ENCODE results near the gene AIM2. TPM values are rescaled to one million over a fixed set of nuclear protein-coding genes. Genes with fewer than 3 reads are reported as not detected.
"Not testable (repeated sequence)": the region's sequence is repeated elsewhere in the genome, so short reads cannot be mapped to it uniquely, and the experiment has no call there.

AIM2 gene, protein sequence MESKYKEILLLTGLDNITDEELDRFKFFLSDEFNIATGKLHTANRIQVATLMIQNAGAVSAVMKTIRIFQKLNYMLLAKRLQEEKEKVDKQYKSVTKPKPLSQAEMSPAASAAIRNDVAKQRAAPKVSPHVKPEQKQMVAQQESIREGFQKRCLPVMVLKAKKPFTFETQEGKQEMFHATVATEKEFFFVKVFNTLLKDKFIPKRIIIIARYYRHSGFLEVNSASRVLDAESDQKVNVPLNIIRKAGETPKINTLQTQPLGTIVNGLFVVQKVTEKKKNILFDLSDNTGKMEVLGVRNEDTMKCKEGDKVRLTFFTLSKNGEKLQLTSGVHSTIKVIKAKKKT
- 0.29 TPM in 1 of 2 replicates, not detected in the other for total RNA-seq

GRCh38 chr1:159076438-159077119, at the start of gene AIM2:
TSS of gene AIM2 (minus strand) at chr1:159076766. CDS start at chr1:159073499, 3,267 bp downstream.
- no peak within 1 kb of the TSS for H3K4me3 ChIP-seq (ENCODE audit: low read depth, low read length)
- no peak for DNase-seq (ENCODE audit: low read depth)
- TF ChIP-seq, protein P1, sequence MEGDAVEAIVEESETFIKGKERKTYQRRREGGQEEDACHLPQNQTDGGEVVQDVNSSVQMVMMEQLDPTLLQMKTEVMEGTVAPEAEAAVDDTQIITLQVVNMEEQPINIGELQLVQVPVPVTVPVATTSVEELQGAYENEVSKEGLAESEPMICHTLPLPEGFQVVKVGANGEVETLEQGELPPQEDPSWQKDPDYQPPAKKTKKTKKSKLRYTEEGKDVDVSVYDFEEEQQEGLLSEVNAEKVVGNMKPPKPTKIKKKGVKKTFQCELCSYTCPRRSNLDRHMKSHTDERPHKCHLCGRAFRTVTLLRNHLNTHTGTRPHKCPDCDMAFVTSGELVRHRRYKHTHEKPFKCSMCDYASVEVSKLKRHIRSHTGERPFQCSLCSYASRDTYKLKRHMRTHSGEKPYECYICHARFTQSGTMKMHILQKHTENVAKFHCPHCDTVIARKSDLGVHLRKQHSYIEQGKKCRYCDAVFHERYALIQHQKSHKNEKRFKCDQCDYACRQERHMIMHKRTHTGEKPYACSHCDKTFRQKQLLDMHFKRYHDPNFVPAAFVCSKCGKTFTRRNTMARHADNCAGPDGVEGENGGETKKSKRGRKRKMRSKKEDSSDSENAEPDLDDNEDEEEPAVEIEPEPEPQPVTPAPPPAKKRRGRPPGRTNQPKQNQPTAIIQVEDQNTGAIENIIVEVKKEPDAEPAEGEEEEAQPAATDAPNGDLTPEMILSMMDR (conservative IDR thresholded peaks at IDR 0.05; ENCODE audit: low read depth, low read length): no peak

DNA sequence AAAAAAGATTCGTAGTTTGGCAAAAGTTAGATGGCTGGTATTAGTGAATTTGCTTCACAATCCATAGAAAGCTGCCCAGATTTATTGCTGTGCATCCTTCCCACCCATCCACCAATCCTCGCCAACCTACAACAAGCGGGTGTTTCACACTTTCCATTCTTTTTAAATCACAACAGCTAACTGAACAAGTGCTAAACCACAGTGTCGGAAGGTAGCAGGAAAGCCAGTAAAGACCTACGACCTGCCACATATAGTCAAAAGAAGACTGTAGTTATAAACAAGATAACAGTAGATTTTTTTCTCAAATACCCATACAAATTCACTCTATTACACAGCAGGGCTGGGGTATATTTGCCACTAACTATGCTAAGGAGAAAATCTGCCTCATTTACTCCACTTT, 47.0 kb upstream of the AIM2 start:
- TF ChIP-seq, protein P1 (conservative IDR thresholded peaks at IDR 0.05; ENCODE audit: low read depth, low read length): no peak
- H3K4me3 ChIP-seq (ENCODE audit: low read depth, low read length): no peak overlapping the region
- no peak for DNase-seq (ENCODE audit: low read depth)

DNA sequence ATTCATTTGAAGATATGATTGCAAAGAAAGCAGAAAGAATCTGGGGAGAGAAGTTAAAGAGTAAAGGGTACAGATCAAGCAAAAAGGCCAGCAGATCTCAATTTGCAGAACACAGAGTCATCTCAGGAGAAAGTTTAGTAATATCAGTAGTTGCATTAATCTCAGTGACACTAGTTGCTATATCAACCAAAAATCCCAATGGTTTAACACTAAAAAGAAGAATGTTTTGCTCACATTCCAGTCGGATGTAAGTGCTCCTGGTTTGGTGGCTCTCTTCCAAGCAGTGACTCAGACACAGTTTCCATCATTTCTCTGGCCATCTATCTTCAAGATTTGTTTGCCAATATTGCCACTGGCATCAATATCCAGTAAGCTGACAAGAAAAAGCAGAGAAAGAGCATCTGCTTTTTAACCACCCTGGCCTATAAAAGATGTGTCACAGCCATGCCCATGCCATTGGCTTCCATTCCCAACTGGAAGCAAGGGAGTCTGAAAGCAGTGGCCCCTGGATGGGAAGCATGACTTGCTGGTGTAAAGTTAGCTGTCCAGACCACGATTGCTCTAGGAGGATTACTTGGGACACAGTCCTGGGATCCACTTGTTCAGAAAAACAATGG, 45.5 kb upstream of the AIM2 start:
- TF ChIP-seq, protein P1 (conservative IDR thresholded peaks at IDR 0.05; ENCODE audit: low read depth, low read length): no peak
- no peak for DNase-seq (ENCODE audit: low read depth)
- no peak overlapping the region for H3K4me3 ChIP-seq (ENCODE audit: low read depth, low read length)

DNA sequence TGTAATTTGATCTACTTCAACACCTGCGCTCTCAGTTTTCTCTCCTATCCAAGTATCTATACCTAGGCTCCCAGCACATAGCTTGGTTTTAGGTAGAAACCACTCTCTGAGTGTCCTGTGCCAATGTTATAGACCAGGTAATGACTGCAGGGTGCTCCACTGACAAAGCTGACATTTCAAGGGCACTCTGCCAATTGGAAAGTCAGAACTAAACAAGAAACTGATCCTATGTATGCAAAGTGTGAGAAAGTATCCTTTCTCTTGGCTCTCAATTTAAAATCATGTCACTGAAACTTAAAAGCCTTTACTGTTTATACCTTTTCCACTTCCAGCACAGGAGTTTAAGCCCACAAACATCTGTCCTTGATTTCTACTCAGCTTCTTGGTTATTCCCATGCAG, 45.0 kb upstream of the AIM2 start:
- TF ChIP-seq, protein P1 (conservative IDR thresholded peaks at IDR 0.05; ENCODE audit: low read depth, low read length): no peak
- no peak overlapping the region for H3K4me3 ChIP-seq (ENCODE audit: low read depth, low read length)
- no peak for DNase-seq (ENCODE audit: low read depth)

GRCh38 chr1:159120317-159120716, 43.8 kb upstream of the AIM2 start:
- no peak overlapping the region for H3K4me3 ChIP-seq (ENCODE audit: low read depth, low read length)
- no peak for DNase-seq (ENCODE audit: low read depth)
- TF ChIP-seq, protein P1 (conservative IDR thresholded peaks at IDR 0.05; ENCODE audit: low read depth, low read length): no peak

GRCh38 chr1:159113596-159114433, 37.2 kb upstream of the AIM2 start:
- no peak overlapping the region for H3K4me3 ChIP-seq (ENCODE audit: low read depth, low read length)
- no peak for DNase-seq (ENCODE audit: low read depth)
- TF ChIP-seq, protein P1 (conservative IDR thresholded peaks at IDR 0.05; ENCODE audit: low read depth, low read length): no peak

GRCh38 chr1:159103021-159103420, 26.5 kb upstream of the AIM2 start:
- not testable (repeated sequence) for DNase-seq (ENCODE audit: low read depth); H3K4me3 ChIP-seq (ENCODE audit: low read depth, low read length)

Measured in epithelial cell of proximal tubule (primary cell).